ENCODE results near the gene ZNF445.

DNA sequence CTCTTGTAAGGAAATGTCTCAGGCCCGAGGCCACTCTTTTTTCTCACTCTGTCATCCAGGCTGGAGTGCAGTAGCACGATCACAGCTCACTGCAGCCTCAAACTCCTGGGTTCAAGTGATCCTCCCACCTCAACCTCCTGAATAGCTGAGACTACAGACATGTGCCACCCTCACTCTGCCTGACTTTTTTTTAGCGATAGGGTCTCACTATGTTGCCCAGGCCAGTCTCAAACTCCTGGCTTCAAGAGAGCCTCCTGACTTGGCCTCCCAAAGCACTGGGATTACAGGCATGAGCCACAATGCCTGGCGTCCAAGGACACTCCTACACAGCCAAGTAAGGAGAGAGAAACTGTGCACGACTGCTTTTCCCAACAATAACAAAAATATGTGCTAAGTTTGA, 7.6 kb downstream of the ZNF445 start:
- TF ChIP-seq EP300 (IDR thresholded peaks at IDR 0.05; ENCODE audit: borderline replicate concordance) (no peak), FOXM1 (IDR thresholded peaks at IDR 0.05; ENCODE audit: borderline replicate concordance, low read depth) (no peak), ZBTB7A (IDR thresholded peaks at IDR 0.05; ENCODE audit: low read depth) (no peak), TAF1 (IDR thresholded peaks at IDR 0.05; ENCODE audit: low read depth) (no peak), RAD21 (IDR thresholded peaks at IDR 0.05; ENCODE audit: low read depth) (no peak), CEBPB (IDR thresholded peaks at IDR 0.05) (no peak), CREB1 (IDR thresholded peaks at IDR 0.05; ENCODE audit: low read depth) (no peak), TEAD4 (IDR thresholded peaks at IDR 0.05) (no peak), NFIC (IDR thresholded peaks at IDR 0.05) (no peak), YY1 (IDR thresholded peaks at IDR 0.05; ENCODE audit: low read depth) (no peak)
- TF ChIP-seq, protein P1, sequence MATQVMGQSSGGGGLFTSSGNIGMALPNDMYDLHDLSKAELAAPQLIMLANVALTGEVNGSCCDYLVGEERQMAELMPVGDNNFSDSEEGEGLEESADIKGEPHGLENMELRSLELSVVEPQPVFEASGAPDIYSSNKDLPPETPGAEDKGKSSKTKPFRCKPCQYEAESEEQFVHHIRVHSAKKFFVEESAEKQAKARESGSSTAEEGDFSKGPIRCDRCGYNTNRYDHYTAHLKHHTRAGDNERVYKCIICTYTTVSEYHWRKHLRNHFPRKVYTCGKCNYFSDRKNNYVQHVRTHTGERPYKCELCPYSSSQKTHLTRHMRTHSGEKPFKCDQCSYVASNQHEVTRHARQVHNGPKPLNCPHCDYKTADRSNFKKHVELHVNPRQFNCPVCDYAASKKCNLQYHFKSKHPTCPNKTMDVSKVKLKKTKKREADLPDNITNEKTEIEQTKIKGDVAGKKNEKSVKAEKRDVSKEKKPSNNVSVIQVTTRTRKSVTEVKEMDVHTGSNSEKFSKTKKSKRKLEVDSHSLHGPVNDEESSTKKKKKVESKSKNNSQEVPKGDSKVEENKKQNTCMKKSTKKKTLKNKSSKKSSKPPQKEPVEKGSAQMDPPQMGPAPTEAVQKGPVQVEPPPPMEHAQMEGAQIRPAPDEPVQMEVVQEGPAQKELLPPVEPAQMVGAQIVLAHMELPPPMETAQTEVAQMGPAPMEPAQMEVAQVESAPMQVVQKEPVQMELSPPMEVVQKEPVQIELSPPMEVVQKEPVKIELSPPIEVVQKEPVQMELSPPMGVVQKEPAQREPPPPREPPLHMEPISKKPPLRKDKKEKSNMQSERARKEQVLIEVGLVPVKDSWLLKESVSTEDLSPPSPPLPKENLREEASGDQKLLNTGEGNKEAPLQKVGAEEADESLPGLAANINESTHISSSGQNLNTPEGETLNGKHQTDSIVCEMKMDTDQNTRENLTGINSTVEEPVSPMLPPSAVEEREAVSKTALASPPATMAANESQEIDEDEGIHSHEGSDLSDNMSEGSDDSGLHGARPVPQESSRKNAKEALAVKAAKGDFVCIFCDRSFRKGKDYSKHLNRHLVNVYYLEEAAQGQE (IDR thresholded peaks at IDR 0.05; ENCODE audit: low read depth): no peak
- TF ChIP-seq, protein P2, sequence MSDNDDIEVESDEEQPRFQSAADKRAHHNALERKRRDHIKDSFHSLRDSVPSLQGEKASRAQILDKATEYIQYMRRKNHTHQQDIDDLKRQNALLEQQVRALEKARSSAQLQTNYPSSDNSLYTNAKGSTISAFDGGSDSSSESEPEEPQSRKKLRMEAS (IDR thresholded peaks at IDR 0.05): no peak
- TF ChIP-seq, protein P3, sequence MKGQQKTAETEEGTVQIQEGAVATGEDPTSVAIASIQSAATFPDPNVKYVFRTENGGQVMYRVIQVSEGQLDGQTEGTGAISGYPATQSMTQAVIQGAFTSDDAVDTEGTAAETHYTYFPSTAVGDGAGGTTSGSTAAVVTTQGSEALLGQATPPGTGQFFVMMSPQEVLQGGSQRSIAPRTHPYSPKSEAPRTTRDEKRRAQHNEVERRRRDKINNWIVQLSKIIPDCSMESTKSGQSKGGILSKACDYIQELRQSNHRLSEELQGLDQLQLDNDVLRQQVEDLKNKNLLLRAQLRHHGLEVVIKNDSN (IDR thresholded peaks at IDR 0.05): no peak
